Head of caudate nucleus (tissue), 42 donors: ENCODE data around the gene HIRA.

Experiments
- DNase-seq, 42 donors: peaks; one replicate each; pipeline versions ENCODE4 v3.0.0 to v3.0.0-alpha.2; 2020 to 2021; ENCODE audit warnings: mixed read lengths in 7 of 42
- intact Hi-C: fragments of 100-400 bp; cut with DNase I; formaldehyde crosslinking; loops from one replicate; pipeline ENCODE4 v1.15.0; 2022

Gene HIRA

GRCh38 chr22:19466126-19466716, 34.7 kb upstream of the HIRA start:
- intact Hi-C loops = no loop called here
- no peak for DNase-seq

GRCh38 chr22:19464975-19465374, 33.4 kb upstream of the HIRA start:
- no peak for DNase-seq
- intact Hi-C loops = no loop called here

GRCh38 chr22:19464546-19464945, 33.0 kb upstream of the HIRA start:
- intact Hi-C loops = no loop called here
- DNase-seq = no peak

GRCh38 chr22:19463491-19464469, 32.2 kb upstream of the HIRA start:
- no peak for DNase-seq
- intact Hi-C loops = no loop called here

GRCh38 chr22:19463008-19463407, 31.5 kb upstream of the HIRA start:
- no peak for DNase-seq
- intact Hi-C loops = no loop called here

GRCh38 chr22:19461506-19461905, 30.0 kb upstream of the HIRA start:
- intact Hi-C loops = no loop called here
- DNase-seq = no peak

- no peak for DNase-seq
- intact Hi-C loops = no loop called here
Observed at GRCh38 chr22:19460036-19460435, 28.5 kb upstream of the HIRA start.

- intact Hi-C loops = no loop called here
- no peak for DNase-seq
Observed at GRCh38 chr22:19457828-19458428, 26.4 kb upstream of the HIRA start.

GRCh38 chr22:19456541-19456940, 25.0 kb upstream of the HIRA start:
- intact Hi-C loops = no loop called here
- DNase-seq = no peak

GRCh38 chr22:19455585-19456370, 24.2 kb upstream of the HIRA start:
- DNase-seq = no peak
- intact Hi-C loops = no loop called here

- DNase-seq = no peak
Observed at GRCh38 chr22:19455033-19455432, 23.5 kb upstream of the HIRA start.

GRCh38 chr22:19454156-19454555, 22.6 kb upstream of the HIRA start:
- peak in 1 of 42 donors; percentile 21 for DNase-seq
- intact Hi-C loops = no loop called here

More at GRCh38 chr22:19455033-19455432, 23.5 kb upstream of the HIRA start:
- intact Hi-C loops = no loop called here

GRCh38 chr22:19453718-19454117, 22.2 kb upstream of the HIRA start:
- intact Hi-C loops = no loop called here
- peak in 1 of 42 donors; percentile 8 for DNase-seq

GRCh38 chr22:19451570-19451969, 20.0 kb upstream of the HIRA start:
- intact Hi-C loops = no loop called here

GRCh38 chr22:19450363-19451175, 19.0 kb upstream of the HIRA start:
- intact Hi-C loops = no loop called here
- peak in 1 of 42 donors; percentile 9 for DNase-seq

More at GRCh38 chr22:19451570-19451969, 20.0 kb upstream of the HIRA start:
- DNase-seq = no peak

GRCh38 chr22:19449422-19449767, 17.9 kb upstream of the HIRA start:
- peak in 1 of 42 donors; percentile 34 for DNase-seq
- intact Hi-C loops = loop anchor here (10.0 kb wide), 1 partner anchor 305 kb away; the partner anchor contains the start of gene ESS2

GRCh38 chr22:19448739-19449421, 17.3 kb upstream of the HIRA start:
- intact Hi-C loops = loop anchor here (10.0 kb wide), 1 partner anchor 304 kb away; the partner anchor contains the start of gene ESS2
- DNase-seq = peak in 1 of 42 donors; percentile 26
